8988T (cell line): ENCODE measurements around the gene BEAN1.
"Not testable (repeated sequence)": the region's sequence is repeated elsewhere in the genome, so short reads cannot be mapped to it uniquely, and the experiment has no call there.

Experiments
- DNase-seq: peaks from one replicate; pipeline ENCODE4 v3.0.0; 2011

Gene BEAN1

DNA sequence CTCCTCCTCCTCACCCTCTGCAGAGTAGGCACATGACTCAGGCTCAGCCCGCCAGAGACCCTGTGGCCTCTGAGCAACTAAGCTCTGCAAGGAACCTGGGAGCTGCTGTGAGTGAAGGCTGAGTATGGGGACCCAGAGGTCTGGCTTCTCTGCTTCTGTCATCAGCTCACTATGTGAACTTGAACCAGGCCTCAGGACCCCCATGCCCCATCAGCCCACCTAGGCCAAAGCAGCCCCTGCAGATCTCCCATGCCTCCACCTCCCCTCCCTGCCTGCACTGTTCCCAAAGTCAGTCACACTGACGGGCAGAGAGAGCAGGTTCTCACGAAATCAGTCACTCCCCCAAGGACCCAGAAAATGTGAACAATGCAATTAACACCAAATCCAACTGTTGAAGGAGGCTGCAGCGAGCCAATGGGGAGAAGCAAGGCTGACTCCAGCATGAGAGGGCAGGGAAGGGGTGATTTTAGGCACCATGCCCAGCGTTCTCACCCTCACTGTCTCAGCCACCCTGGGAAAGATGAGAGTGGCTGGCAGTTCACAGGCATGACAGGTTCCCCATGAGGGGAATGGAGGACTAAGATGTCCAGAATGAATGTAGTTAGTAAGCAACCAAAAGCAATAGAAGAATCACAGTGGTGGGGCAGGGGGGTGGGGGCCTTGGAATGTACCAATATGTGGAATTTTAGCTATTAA is 60.6 kb downstream of the BEAN1 start:
- no peak for DNase-seq

GRCh38 chr16:66488505-66488904 is 61.4 kb downstream of the BEAN1 start:
- DNase-seq: no peak

GRCh38 chr16:66489385-66489784 is 62.3 kb downstream of the BEAN1 start:
- no peak for DNase-seq

- DNase-seq: no peak
These were observed 62.7 kb downstream of the BEAN1 start for GRCh38 chr16:66489818-66490217.

DNA sequence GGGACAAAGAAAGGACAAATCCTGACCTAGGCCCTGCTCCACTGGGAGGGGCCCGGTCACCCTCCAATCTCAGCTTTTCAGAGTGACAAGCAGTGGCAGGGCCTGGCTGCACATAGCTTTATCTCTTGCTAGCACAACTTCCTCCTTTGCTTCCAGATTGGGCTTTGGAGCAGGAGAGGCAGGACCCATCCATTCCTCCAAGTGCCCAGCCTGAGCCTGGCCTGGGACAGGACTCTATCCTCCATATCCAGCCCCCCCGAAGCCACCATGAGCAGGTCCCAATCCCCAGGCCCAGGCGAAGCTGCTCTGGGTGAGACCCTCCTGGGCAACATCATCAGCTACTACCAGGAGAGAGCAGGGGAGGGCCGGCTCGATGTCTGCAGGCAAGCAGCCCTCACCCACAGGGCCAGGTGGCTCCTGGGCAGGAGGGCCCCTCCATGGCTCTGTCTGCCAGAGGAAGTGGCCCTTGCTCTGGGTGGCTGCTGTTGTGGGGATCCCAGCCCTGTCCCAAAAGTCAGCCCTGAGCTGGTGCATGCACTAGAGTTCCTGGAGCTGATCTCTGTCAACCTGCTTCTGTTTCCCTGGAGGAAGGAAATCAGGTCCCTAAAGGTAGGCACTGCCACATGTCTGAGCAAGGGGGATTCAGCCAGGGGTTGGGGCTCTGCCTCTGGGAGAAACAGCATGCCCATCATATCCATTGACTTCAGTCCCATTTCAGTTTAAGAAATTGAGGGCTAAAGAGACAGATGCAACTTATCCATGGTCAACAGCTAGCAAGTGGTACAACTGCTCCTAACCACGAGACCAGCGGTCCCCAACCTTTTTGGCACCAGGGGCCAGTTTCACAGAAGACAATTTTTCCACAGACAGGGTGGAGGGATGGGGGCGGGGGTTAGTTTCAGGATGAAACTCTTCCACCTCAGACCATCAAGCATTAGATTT is 64.0 kb downstream of the BEAN1 start:
- no peak for DNase-seq

DNA sequence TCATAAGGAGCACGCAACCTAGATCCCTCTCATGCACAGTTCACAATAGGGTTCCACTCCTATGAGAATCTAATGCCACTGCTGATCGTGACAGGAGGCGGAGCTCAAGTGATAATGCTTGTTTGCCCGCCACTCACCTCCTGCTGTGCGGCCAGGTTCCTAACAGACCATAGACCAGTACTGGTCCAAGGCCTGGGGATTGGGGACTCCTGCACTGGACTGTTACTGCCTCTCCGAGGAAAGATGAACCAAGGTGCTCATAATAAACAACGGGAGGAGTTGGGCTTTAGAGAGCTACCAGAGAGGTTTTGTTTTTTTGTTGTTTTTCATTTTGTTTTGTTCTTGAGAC is 64.6 kb downstream of the BEAN1 start:
- DNase-seq: no peak

DNA sequence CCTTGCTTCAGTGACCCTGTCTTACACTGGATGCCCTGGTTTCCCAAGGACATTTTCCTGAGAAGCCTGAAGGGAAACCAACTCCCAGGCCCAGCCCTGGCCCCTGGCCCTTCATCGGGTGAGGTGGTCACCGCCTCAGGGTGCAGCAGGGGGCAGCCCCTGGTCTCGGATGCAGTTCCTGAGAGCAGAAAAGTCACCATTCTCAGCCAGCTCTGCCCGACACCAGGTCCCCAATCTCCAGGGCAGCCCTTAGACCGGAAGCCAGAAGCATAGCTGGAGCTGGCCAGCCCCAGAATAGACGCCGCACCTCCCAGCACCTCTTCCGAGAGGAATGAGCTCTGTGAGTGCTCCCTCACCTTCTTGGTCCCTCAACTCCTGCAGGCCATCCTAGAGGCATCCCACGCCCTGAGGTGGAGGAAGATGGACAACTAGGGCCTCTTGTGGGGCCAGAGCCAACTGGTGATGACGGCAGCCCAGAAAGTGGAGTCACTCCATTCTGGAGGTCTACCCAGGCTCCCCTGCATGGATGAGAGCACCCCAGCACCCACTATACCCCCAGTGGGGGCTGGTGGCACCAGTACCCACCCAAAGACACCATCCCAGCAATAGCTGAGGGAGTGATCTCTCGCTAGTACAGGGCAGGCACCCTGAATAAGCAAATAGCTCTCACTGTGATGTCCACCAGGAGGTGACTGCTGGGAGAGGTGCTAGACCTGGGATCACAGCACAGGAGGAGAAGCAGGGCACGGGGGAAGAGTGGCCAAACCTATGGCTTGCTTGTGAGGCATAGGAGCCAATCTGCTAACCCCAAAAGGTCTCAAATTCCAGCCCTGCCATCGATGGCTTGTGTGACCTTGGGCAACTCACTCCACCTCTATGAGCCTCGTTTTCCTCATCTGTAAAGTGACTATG is 66.7 kb downstream of the BEAN1 start:
- DNase-seq: no peak

GRCh38 chr16:66494916-66495315 is 67.8 kb downstream of the BEAN1 start:
- DNase-seq: no peak

DNA sequence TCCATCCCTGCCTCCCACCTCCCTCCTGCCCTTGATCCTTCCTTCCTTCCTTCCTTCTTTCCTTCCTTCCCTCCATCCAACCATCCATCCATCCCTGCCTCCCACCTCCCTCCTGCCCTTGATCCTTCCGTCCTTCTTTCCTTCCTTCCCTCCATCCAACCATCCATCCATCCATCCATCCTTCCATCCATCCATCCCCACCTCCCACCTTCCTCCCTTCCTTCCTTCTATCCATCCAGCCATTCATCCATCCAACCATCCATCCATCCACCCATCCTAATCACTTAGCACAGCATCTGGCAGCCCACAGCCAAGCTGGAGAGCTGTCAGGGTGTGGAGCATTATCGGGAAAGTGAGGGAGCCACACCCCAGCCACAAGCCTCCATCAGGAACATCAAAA is 68.3 kb downstream of the BEAN1 start:
- no peak for DNase-seq

DNA sequence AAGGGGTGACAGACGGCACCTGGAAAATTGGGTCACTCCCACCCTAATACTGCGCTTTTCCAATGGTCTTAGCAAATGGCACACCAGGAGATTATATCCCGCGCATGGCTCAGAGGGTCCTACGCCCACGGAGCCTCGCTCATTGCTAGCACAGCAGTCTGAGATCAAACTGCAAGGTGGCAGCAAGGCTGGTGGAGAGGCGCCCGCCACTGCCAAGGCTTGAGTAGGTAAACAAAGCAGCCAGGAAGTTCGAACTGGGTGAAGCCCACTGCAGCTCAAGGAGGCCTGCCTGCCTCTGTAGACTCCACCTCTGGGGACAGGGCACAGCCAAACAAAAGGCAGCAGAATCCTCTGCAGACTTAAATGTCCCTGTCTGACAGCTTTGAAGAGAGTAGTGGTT is 69.1 kb downstream of the BEAN1 start:
- not testable (repeated sequence) for DNase-seq

- DNase-seq: not testable (repeated sequence)
These were observed 70.8 kb downstream of the BEAN1 start for GRCh38 chr16:66497921-66498320.

DNA sequence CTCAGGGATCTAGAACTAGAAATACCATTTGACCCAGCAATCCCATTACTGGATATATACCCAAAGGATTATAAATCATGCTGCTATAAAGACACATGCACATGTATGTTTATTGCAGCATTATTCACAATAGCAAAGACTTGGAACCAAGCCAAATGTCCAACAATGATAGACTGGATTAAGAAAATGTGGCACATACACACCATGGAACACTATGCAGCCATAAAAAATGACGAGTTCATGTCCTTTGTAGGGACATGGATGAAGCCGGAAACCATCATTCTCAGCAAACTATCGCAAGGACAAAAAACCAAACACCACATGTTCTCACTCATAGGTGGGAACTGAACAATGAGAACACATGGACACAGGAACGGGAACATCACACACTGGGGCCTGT is 74.5 kb downstream of the BEAN1 start:
- not testable (repeated sequence) for DNase-seq

DNA sequence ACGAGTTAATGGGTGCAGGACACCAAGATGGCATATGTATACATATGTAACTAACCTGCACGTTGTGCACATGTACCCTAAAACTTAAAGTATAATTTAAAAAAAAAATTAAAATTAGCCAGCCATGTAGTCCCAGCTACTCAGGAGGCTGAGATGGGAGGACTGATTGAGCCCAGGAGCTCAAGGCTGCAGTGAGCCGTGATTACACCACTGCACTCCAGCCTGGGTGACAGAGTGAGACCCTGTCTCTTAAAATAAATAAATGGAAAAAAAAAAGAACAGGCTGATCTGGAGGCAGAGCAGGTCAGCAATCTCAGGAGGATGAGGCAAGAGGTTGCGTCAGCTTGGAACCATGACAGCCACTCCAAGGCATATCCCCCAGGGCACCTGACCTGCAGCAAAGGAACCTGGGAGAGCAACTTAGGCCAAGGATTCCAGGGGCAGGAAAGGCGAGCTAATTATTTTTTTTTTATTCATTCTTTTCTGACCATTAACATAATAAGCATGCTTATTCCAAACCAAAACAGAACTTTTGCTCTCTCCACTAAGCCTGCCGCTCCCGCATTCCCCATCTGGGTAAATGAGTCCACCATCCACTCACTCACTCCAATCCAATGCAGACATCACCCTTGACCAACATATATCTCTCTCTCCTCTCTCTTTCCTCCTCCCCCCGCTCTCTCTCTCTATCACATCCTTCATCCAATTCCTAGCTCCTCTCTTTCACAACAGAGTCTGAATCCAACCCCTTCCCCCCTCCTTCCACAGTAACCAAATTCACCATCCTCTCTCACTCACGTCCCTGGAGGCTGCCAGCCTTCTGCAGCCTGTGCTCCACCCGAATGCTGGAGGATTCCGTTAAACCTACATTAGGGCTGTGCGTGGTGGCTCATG is 75.2 kb downstream of the BEAN1 start:
- DNase-seq: no peak

GRCh38 chr16:66503030-66503429 is 75.9 kb downstream of the BEAN1 start:
- DNase-seq: no peak

- DNase-seq: no peak
These were observed 76.5 kb downstream of the BEAN1 start for GRCh38 chr16:66503612-66504011.

DNA sequence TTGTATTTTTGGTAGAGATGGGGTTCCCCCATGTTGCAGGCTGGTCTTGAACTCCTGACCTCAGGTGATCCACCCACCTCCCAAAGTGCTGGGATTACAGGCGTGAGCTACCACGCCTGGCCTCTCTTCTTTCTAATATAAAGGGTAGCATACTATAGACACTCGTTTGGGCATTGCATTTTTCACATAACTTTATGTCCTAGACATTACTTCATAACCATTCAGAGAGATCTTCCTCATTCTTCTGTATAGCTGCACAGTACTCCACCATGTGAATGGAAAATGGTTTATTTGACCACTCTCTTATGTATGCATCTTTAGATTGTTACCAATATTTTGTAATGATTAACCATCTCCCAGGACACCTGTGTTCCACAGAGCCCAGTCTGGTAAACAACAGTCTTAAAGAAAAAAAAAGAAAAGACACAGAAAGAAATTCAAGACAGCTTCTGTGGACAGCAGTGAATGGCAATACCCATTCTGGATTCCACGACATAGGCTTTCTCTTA is 80.7 kb downstream of the BEAN1 start:
- DNase-seq: no peak

DNA sequence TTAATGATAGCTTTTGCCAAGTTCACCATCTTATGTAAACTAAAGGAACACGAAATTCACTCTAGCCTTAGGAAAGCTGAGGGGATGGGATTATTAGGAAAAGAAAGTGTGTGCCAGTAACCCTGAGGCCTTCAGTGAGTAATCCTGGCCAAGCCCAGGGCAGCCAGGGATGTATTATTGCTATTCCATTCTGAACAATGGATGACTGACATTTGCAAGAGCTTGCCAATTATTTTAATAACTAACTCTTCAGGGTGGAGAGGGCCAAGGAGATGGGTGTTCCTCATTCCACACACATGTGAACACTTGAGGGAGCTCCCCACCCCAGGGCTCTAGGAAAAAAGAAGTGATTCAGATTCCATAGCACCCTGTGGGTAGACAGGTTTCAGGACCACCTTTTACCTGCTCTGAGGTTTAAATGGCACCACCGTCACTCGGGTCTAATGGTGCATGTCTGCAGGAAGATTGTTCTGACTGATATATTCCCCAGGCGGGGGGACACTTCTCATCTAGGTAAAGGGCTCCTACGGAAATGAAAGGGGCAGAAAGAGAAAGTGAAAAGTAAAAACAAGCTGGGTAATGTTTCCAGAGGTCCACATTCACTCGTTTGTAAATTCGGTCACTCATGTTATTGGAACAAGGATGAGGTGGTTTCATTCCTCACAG is 81.3 kb downstream of the BEAN1 start:
- no peak for DNase-seq

DNA sequence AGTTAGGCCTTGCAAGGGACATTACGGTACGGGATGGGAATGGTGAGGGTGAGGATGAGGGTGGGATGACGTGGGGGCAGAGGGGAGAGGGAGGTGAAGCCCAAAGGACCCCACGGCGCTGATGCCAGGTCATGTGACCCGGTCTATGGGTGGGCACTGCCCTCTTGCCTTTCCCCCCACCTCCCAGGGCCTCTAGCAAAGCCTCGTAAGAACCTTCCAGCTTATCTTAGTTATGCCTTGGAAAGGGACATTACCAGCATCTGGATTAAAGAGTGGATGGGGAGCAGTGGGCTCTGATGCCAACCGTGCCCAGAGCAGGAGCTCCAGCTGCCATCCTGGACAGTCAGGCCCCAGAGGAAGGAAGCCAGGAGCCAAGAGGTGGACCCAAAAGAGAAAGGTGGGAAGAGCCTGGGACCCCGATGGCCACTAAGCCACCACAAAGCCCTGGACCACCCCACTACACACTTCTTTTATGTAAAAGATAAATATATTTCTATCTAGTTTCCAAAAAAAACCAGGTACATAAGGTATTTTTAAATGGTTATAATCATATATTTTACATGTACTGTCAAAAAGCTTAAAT is 81.9 kb downstream of the BEAN1 start:
- no peak for DNase-seq

- DNase-seq: no peak
These were observed 82.5 kb downstream of the BEAN1 start for GRCh38 chr16:66509576-66509975.

DNA sequence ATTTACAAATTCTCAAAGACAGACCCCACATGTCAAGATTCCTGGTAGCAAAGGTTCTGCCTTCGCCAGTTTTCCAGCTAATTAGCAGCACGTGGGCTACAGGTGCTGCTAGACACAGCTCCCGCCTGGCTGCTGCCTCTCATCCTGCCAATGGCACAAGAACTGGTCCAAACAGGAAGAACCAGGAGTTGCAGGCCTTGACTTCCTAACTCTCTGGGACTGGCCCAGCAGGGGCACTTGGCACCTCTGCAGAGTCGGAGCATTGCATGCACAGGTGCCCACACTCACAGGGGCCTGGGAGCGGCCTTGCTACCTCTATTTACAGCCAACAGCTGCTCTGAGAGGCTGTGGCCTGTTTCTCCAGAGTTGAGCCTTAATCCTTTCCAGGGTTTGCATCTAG is 83.2 kb downstream of the BEAN1 start:
- DNase-seq: no peak
